ENCODE data around the gene CNTNAP2.

CNTNAP2 gene

GRCh38 chr7:147406521-147407135 is 1290.0 kb downstream of the CNTNAP2 start:
- CTCF ChIA-PET = no interaction called here
- no peak for TF ChIP-seq ZNF548 (tag by site-specific recombination; IDR thresholded peaks at IDR 0.05)
- no peak for TF ChIP-seq KLF17 (tag by site-specific recombination; IDR thresholded peaks at IDR 0.05)
- TF ChIP-seq GLIS1 (tag by site-specific recombination; IDR thresholded peaks at IDR 0.05) = no peak
- no peak for TF ChIP-seq ZNF555 (tag by site-specific recombination; conservative IDR thresholded peaks at IDR 0.05)
- no peak for TF ChIP-seq ZSCAN18 (tag by site-specific recombination; IDR thresholded peaks at IDR 0.05)
- no peak for TF ChIP-seq ZBTB1 (tag by site-specific recombination; IDR thresholded peaks at IDR 0.05)
- TF ChIP-seq ZNF423 (tag by site-specific recombination; IDR thresholded peaks at IDR 0.05) = no peak
- no peak for TF ChIP-seq HIC1 (tag by site-specific recombination; IDR thresholded peaks at IDR 0.05)
- no peak for TF ChIP-seq ZNF354C (tag by site-specific recombination; IDR thresholded peaks at IDR 0.05; ENCODE audit: borderline replicate concordance, low read depth)
- TF ChIP-seq ZFP37 (tag by site-specific recombination; IDR thresholded peaks at IDR 0.05) = no peak
- TF ChIP-seq ZBTB10 (tag by site-specific recombination; IDR thresholded peaks at IDR 0.05) = no peak
- no peak for TF ChIP-seq SCRT1 (tag by site-specific recombination; IDR thresholded peaks at IDR 0.05; ENCODE audit: borderline replicate concordance)
- TF ChIP-seq ZNF626 (tag by site-specific recombination; IDR thresholded peaks at IDR 0.05) = no peak
- no peak for TF ChIP-seq TRIM28 (IDR thresholded peaks at IDR 0.05; ENCODE audit: borderline replicate concordance, low read length)
- no peak for TF ChIP-seq ZNF37A (tag by site-specific recombination; IDR thresholded peaks at IDR 0.05)

GRCh38 chr7:147411096-147411495 is 1294.5 kb downstream of the CNTNAP2 start:
- no peaks in the 10 kb centered on the region for H3K36me3 ChIP-seq (ENCODE audit: control insufficient read depth in 2 of 2, insufficient read depth in 1 of 2, low read length in 2 of 2)
- no peak overlapping the region for H3K4me3 ChIP-seq (ENCODE audit: low read depth, low read length)
- H3K27ac ChIP-seq (ENCODE audit: extremely low read depth, low read depth, low read length) = no peak overlapping the region
- H3K4me1 ChIP-seq (ENCODE audit: control insufficient read depth, insufficient read depth, low read length) = no peaks in the 10 kb centered on the region
- no peaks in the 10 kb centered on the region for H3K9me3 ChIP-seq (ENCODE audit: control insufficient read depth, insufficient read depth, low read depth, low read length)
- ChIA-PET CTCF (no interaction called here), POLR2A (no interaction called here)
- TF ChIP-seq ZNF610 (tag by site-specific recombination; IDR thresholded peaks at IDR 0.05; ENCODE audit: borderline replicate concordance) (no peak), WT1 (tag by site-specific recombination; IDR thresholded peaks at IDR 0.05) (no peak), HIC1 (tag by site-specific recombination; IDR thresholded peaks at IDR 0.05) (no peak), ZNF629 (tag by site-specific recombination; IDR thresholded peaks at IDR 0.05) (no peak), ZNF777 (tag by site-specific recombination; IDR thresholded peaks at IDR 0.05; ENCODE audit: borderline replicate concordance) (no peak), ZNF645 (tag by site-specific recombination; IDR thresholded peaks at IDR 0.05) (no peak)

More at GRCh38 chr7:147406521-147407135, 1290.0 kb downstream of the CNTNAP2 start:
- no peak overlapping the region for H3K27ac ChIP-seq (ENCODE audit: extremely low read depth, low read depth, low read length)
- POLR2A ChIA-PET = no interaction called here
- no peaks in the 10 kb centered on the region for H3K9me3 ChIP-seq (ENCODE audit: control insufficient read depth, insufficient read depth, low read depth, low read length)
- H3K4me1 ChIP-seq (ENCODE audit: control insufficient read depth, insufficient read depth, low read length) = no peaks in the 10 kb centered on the region
- no peaks in the 10 kb centered on the region for H3K36me3 ChIP-seq (ENCODE audit: control insufficient read depth in 2 of 2, insufficient read depth in 1 of 2, low read length in 2 of 2)
- no peak overlapping the region for H3K4me3 ChIP-seq (ENCODE audit: low read depth, low read length)
